ENCODE measurements around the gene NR4A1. TPM values are rescaled to one million over a fixed set of nuclear protein-coding genes. Genes with fewer than 3 reads are reported as not detected.

NR4A1 gene
- total and polyA plus RNA-seq, 10 donors: 11.8 to 113 (median 50.3) TPM

DNA sequence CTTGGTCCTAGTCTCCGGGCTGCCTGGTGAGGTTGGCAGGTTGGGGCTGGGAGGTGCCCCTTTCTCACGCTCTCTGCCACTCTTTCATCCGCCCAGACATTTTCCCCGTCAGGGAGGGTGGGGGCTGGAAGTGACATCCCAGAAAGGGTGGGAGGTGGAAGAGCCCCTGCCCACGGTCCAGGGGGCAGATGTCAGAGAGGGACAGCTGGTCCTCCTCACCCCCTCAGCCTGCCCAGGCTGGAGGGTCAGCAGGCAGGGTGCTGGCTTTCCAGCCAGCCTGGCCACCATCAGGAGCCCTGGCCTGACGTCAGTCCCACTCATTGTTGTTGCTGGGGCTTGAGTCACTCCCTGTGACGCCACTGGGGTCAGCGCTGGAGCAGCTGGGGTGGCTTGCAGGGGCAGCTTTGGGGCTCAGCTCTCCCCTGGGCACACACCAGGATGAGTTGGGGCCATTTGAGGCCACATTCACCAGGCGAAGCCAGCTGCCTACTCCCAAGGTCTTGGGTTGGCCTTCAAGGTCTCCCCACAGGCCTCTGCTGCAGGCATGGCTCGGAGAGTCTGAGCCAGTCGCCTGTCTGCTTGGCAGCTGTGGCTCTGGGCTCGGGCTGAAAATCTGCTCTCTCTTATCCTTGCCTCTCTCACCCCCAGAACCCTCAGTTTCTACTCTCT lies 12.9 kb downstream of the NR4A1 start:
- H3K4me1 ChIP-seq: peaks cover 0 to 54% (median 31%) of the 10 kb centered on the region in 6 donors
- peaks cover 0 to 7% (median under 1%) of the 10 kb centered on the region in 6 donors for H3K36me3 ChIP-seq
- TF ChIP-seq, protein P1, sequence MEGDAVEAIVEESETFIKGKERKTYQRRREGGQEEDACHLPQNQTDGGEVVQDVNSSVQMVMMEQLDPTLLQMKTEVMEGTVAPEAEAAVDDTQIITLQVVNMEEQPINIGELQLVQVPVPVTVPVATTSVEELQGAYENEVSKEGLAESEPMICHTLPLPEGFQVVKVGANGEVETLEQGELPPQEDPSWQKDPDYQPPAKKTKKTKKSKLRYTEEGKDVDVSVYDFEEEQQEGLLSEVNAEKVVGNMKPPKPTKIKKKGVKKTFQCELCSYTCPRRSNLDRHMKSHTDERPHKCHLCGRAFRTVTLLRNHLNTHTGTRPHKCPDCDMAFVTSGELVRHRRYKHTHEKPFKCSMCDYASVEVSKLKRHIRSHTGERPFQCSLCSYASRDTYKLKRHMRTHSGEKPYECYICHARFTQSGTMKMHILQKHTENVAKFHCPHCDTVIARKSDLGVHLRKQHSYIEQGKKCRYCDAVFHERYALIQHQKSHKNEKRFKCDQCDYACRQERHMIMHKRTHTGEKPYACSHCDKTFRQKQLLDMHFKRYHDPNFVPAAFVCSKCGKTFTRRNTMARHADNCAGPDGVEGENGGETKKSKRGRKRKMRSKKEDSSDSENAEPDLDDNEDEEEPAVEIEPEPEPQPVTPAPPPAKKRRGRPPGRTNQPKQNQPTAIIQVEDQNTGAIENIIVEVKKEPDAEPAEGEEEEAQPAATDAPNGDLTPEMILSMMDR (IDR thresholded peaks at IDR 0.05 in 8 of 11, conservative IDR thresholded peaks at IDR 0.05 in 3 of 11): no peak
- peak; percentile 54 to 74 (median 62) for TF ChIP-seq POLR2AphosphoS5 (IDR thresholded peaks at IDR 0.05)
- no peaks in the 10 kb centered on the region for H3K27me3 ChIP-seq (replicated peaks in 1 of 7)
- intact Hi-C loops (cut with DNase I; ENCODE audit: low total_unique reads): no loop called here
- no peak overlapping the region for H3K4me3 ChIP-seq
- H3K27ac ChIP-seq: peak overlapping the region in 7 of 8 donors; percentile 26 to 64 (median 55)
- no peaks in the 10 kb centered on the region for H3K9me3 ChIP-seq
- 59 to 80% (median 66%) methylated on average over 11 to 12 of the region's 12 CpGs for WGBS, 5 donors
- no peak for DNase-seq

- Histone ChIP-seq H3K36me3 (peaks cover 0 to 1% (median 0%) of the 10 kb centered on the region in 6 donors), H3K9me3 (no peaks in the 10 kb centered on the region), H3K27me3 (replicated peaks in 1 of 7) (no peaks in the 10 kb centered on the region), H3K4me1 (peaks cover 11 to 53% (median 45%) of the 10 kb centered on the region in 6 donors), H3K27ac (no peak overlapping the region), H3K4me3 (no peak overlapping the region)
- no peak for DNase-seq
- no peak for TF ChIP-seq POLR2A (IDR thresholded peaks at IDR 0.05)
- no peak for TF ChIP-seq POLR2AphosphoS5 (IDR thresholded peaks at IDR 0.05)
- TF ChIP-seq, protein P1 (IDR thresholded peaks at IDR 0.05 in 8 of 11, conservative IDR thresholded peaks at IDR 0.05 in 3 of 11): no peak
- 61 to 68% (median 62%) methylated on average over 8 of the region's 8 CpGs for WGBS, 5 donors
- intact Hi-C loops (cut with DNase I; ENCODE audit: low total_unique reads): no loop called here
Observed at GRCh38 chr12:52066346-52067080, 15.3 kb downstream of the NR4A1 start.

- intact Hi-C loops (cut with DNase I; ENCODE audit: low total_unique reads): no loop called here
- peaks cover 17 to 53% (median 46%) of the 10 kb centered on the region in 6 donors for H3K4me1 ChIP-seq
- 57 to 85% (median 64%) methylated on average over 3 of the region's 3 CpGs for WGBS, 5 donors
Observed at GRCh38 chr12:52067081-52067374, 15.8 kb downstream of the NR4A1 start.

More at GRCh38 chr12:52067081-52067374, 15.8 kb downstream of the NR4A1 start:
- H3K27me3 ChIP-seq (replicated peaks in 1 of 7): no peaks in the 10 kb centered on the region
- TF ChIP-seq, protein P1 (IDR thresholded peaks at IDR 0.05 in 8 of 11, conservative IDR thresholded peaks at IDR 0.05 in 3 of 11): no peak
- TF ChIP-seq POLR2AphosphoS5 (IDR thresholded peaks at IDR 0.05) (no peak), POLR2A (IDR thresholded peaks at IDR 0.05) (no peak)
- no peak overlapping the region for H3K4me3 ChIP-seq
- peaks cover 0 to 7% (median 0%) of the 10 kb centered on the region in 6 donors for H3K36me3 ChIP-seq
- DNase-seq: no peak
- no peaks in the 10 kb centered on the region for H3K9me3 ChIP-seq
- no peak overlapping the region for H3K27ac ChIP-seq
